ENCODE results near the gene SPATA12.

Gene SPATA12

GRCh38 chr3:57062101-57062631, 1.7 kb downstream of the SPATA12 start:
- no peak for TF ChIP-seq CTCF (IDR thresholded peaks at IDR 0.05)
- Histone ChIP-seq H3K9ac (no peak overlapping the region), H3K27ac (no peak overlapping the region), H3K4me1 (peaks cover 3% of the 10 kb centered on the region), H3K36me3 (ENCODE audit: control insufficient read depth, insufficient read depth, low read length) (no peaks in the 10 kb centered on the region), H3K27me3 (ENCODE audit: control insufficient read depth, insufficient read depth, low read length) (no peaks in the 10 kb centered on the region), H2AFZ (no peak overlapping the region), H3K4me2 (ENCODE audit: low read length) (no peak overlapping the region), H3K9me3 (ENCODE audit: control insufficient read depth, low read length) (no peaks in the 10 kb centered on the region), H3K79me2 (peaks cover 45% of the 10 kb centered on the region), H3K4me3 (ENCODE audit: low read depth, low read length) (no peak overlapping the region)

- H3K79me2 ChIP-seq: peaks cover 40% of the 10 kb centered on the region
- H3K9ac ChIP-seq: no peak overlapping the region
- H3K9me3 ChIP-seq (ENCODE audit: control insufficient read depth, low read length): no peaks in the 10 kb centered on the region
- no peak overlapping the region for H3K4me2 ChIP-seq (ENCODE audit: low read length)
- H3K27me3 ChIP-seq (ENCODE audit: control insufficient read depth, insufficient read depth, low read length): no peaks in the 10 kb centered on the region
- TF ChIP-seq CTCF (IDR thresholded peaks at IDR 0.05): no peak
- peaks cover 5% of the 10 kb centered on the region for H3K4me1 ChIP-seq
- no peak overlapping the region for H3K4me3 ChIP-seq (ENCODE audit: low read depth, low read length)
- H2AFZ ChIP-seq: no peak overlapping the region
- no peak overlapping the region for H3K27ac ChIP-seq
- no peaks in the 10 kb centered on the region for H3K36me3 ChIP-seq (ENCODE audit: control insufficient read depth, insufficient read depth, low read length)
Observed at GRCh38 chr3:57063032-57063431, 2.6 kb downstream of the SPATA12 start.

- no peaks in the 10 kb centered on the region for H3K36me3 ChIP-seq (ENCODE audit: control insufficient read depth, insufficient read depth, low read length)
- H3K4me1 ChIP-seq: peaks cover 12% of the 10 kb centered on the region
- TF ChIP-seq CTCF (IDR thresholded peaks at IDR 0.05): no peak
- H2AFZ ChIP-seq: no peak overlapping the region
- no peak overlapping the region for H3K4me3 ChIP-seq (ENCODE audit: low read depth, low read length)
- H3K27me3 ChIP-seq (ENCODE audit: control insufficient read depth, insufficient read depth, low read length): no peaks in the 10 kb centered on the region
- no peak overlapping the region for H3K27ac ChIP-seq
- no peaks in the 10 kb centered on the region for H3K9me3 ChIP-seq (ENCODE audit: control insufficient read depth, low read length)
- H3K79me2 ChIP-seq: peaks cover 40% of the 10 kb centered on the region
- H3K4me2 ChIP-seq (ENCODE audit: low read length): no peak overlapping the region
- no peak overlapping the region for H3K9ac ChIP-seq
Observed at GRCh38 chr3:57064001-57064400, 3.5 kb downstream of the SPATA12 start.

- no peak overlapping the region for H3K27ac ChIP-seq
- H3K4me3 ChIP-seq (ENCODE audit: low read depth, low read length): no peak overlapping the region
- no peaks in the 10 kb centered on the region for H3K27me3 ChIP-seq (ENCODE audit: control insufficient read depth, insufficient read depth, low read length)
- no peak overlapping the region for H3K9ac ChIP-seq
- peaks cover 40% of the 10 kb centered on the region for H3K79me2 ChIP-seq
- no peak for TF ChIP-seq CTCF (IDR thresholded peaks at IDR 0.05)
- H2AFZ ChIP-seq: no peak overlapping the region
- no peaks in the 10 kb centered on the region for H3K36me3 ChIP-seq (ENCODE audit: control insufficient read depth, insufficient read depth, low read length)
- H3K4me2 ChIP-seq (ENCODE audit: low read length): no peak overlapping the region
- H3K4me1 ChIP-seq: peaks cover 12% of the 10 kb centered on the region
- H3K9me3 ChIP-seq (ENCODE audit: control insufficient read depth, low read length): no peaks in the 10 kb centered on the region
Observed at GRCh38 chr3:57064572-57064971, 4.1 kb downstream of the SPATA12 start.

GRCh38 chr3:57065588-57065987, 5.1 kb downstream of the SPATA12 start:
- Histone ChIP-seq H3K9me3 (ENCODE audit: control insufficient read depth, low read length) (no peaks in the 10 kb centered on the region), H3K27ac (no peak overlapping the region), H3K9ac (no peak overlapping the region), H3K79me2 (peaks cover 38% of the 10 kb centered on the region), H3K4me2 (ENCODE audit: low read length) (no peak overlapping the region), H3K4me1 (peaks cover 12% of the 10 kb centered on the region), H3K4me3 (ENCODE audit: low read depth, low read length) (no peak overlapping the region), H3K36me3 (ENCODE audit: control insufficient read depth, insufficient read depth, low read length) (no peaks in the 10 kb centered on the region), H2AFZ (no peak overlapping the region), H3K27me3 (ENCODE audit: control insufficient read depth, insufficient read depth, low read length) (no peaks in the 10 kb centered on the region)
- no peak for TF ChIP-seq CTCF (IDR thresholded peaks at IDR 0.05)
